Ishikawa (cell line): ENCODE results near the gene GTSF1L.

Source experiments
- CEBPB ChIP-seq: IDR thresholded peaks from 2 replicates; pipeline ENCODE4 v1.6.1; 2012
- EP300 ChIP-seq: IDR thresholded peaks from 2 replicates; pipeline ENCODE4 v1.6.1; 2012; ENCODE audit warnings: borderline replicate concordance
- FOXM1 ChIP-seq: IDR thresholded peaks from 2 replicates; pipeline ENCODE4 v1.6.1; 2012; ENCODE audit warnings: low read depth, borderline replicate concordance

GRCh38 chr20:43726811-43727338, at the start of gene GTSF1L:
- no peak for TF ChIP-seq CEBPB
- no peak for TF ChIP-seq EP300
- TF ChIP-seq FOXM1 = no peak
